DOHH2 (cell line): ENCODE data around the gene MPRIP.

Source experiments
- CTCF ChIP-seq: fragments of 200-600 bp; sonication (generic); IDR thresholded peaks from one replicate; pipeline ENCODE4 v1.5.1; 2014; ENCODE audit warnings: antibody characterized with exemption, mild to moderate bottlenecking, low read depth, low read length; ENCODE audit not compliant: poor library complexity, severe bottlenecking
- EZH2phosphoT487 ChIP-seq: fragments of 200-600 bp; sonication (generic); IDR thresholded peaks from 2 replicates; pipeline ENCODE4 v1.6.1; 2017; ENCODE audit warnings: borderline replicate concordance, mild to moderate bottlenecking, antibody characterized with exemption, low read length, moderate library complexity, mixed read lengths

- TF ChIP-seq CTCF (no peak), EZH2phosphoT487 (no peak)
Measured at GRCh38 chr17:17173921-17174320, 131.7 kb downstream of the MPRIP start.
